Breast epithelium (tissue), 4 donors: ENCODE measurements around the gene MYO1B. TPM values are rescaled to one million over a fixed set of nuclear protein-coding genes. Genes with fewer than 3 reads are reported as not detected.

ENCODE experiments used
- DNase-seq, 2 donors: peaks; one replicate each; pipeline ENCODE4 v3.0.0-alpha.2; 2019; ENCODE audit warnings: low spot score in 2 of 2
- H3K27ac ChIP-seq, 2 donors: fragments of 200-600 bp; sonication (generic) in 1 of 2; one replicate each; pipeline ENCODE4 v1.5.1; 2016 to 2019; ENCODE audit warnings: mild to moderate bottlenecking in 1 of 2
- H3K27me3 ChIP-seq, 2 donors: fragments of 200-600 bp; sonication (generic) in 1 of 2; one replicate each; pipeline versions ENCODE4 v1.5.1 to v1.6.0; 2017 to 2019; ENCODE audit warnings: control low read depth in 1 of 2, mild to moderate bottlenecking in 1 of 2
- H3K36me3 ChIP-seq: fragments of 200-600 bp; one replicate; pipeline ENCODE4 v1.5.1; 2019
- H3K4me1 ChIP-seq, 2 donors: fragments of 200-600 bp; sonication (generic); one replicate each; pipeline ENCODE4 v1.5.1; 2016 to 2019; ENCODE audit warnings: control low read depth in 1 of 2
- H3K4me3 ChIP-seq, 3 donors: fragments of 200-600 bp; sonication (generic); 1 replicate in 2 of 3; 2 replicates in 1 of 3; pipeline ENCODE4 v1.5.1; 2016 to 2019; ENCODE audit warnings: mild to moderate bottlenecking in 3 of 3, moderate library complexity in 2 of 3
- H3K9me3 ChIP-seq, 2 donors: fragments of 200-600 bp; sonication (generic) in 1 of 2; one replicate each; pipeline ENCODE4 v1.5.1; 2016 to 2019; ENCODE audit warnings: control low read depth in 1 of 2
- CTCF ChIP-seq, 3 donors: fragments of 450-650 bp; IDR thresholded peaks; one replicate each; pipeline ENCODE4 v1.5.1; 2016 to 2017; ENCODE audit warnings: antibody characterized with exemption in 3 of 3, mild to moderate bottlenecking in 3 of 3, moderate library complexity in 3 of 3
- POLR2A ChIP-seq: fragments of 450-650 bp; IDR thresholded peaks from one replicate; pipeline ENCODE4 v1.6.1; 2016; ENCODE audit warnings: antibody characterized with exemption, mild to moderate bottlenecking, moderate library complexity
- POLR2AphosphoS5 ChIP-seq, 3 donors: sonication (generic); formaldehyde crosslinking; IDR thresholded peaks; one replicate each; pipeline ENCODE4 v1.6.1; 2017; ENCODE audit warnings: antibody characterized with exemption in 3 of 3
- intact Hi-C: fragments of 100-400 bp; cut with DNase I; formaldehyde crosslinking; loops from one replicate; pipeline ENCODE4 v1.15.1; 2023; ENCODE audit warnings: low total_unique reads
- total RNA-seq, 3 donors: library from RNA; depleted of rRNA; stranded (reverse); fragments of >200 nt; gene quantifications; one replicate each; pipeline ENCODE4 v1.1.0, GENCODE V29; 2016

Gene MYO1B
- total RNA-seq, 3 donors from 2014 or later, result 34.1 to 73.9 (median 63.9) TPM

GRCh38 chr2:191322828-191323506 is 77.8 kb downstream of the MYO1B start:
- H3K4me1 ChIP-seq, result peaks cover 0 to 5% of the 10 kb centered on the region in 2 donors
- no peaks in the 10 kb centered on the region for H3K27me3 ChIP-seq
- intact Hi-C loops, result no loop called here
- no peaks in the 10 kb centered on the region for H3K9me3 ChIP-seq
- H3K4me3 ChIP-seq, result no peak overlapping the region
- TF ChIP-seq POLR2A (no peak), CTCF (IDR thresholded peaks at IDR 0.05) (no peak), POLR2AphosphoS5 (IDR thresholded peaks at IDR 0.05) (no peak)
- no peak overlapping the region for H3K27ac ChIP-seq
- no peak for DNase-seq
- H3K36me3 ChIP-seq, result no peaks in the 10 kb centered on the region

GRCh38 chr2:191325651-191326365 is 80.6 kb downstream of the MYO1B start:
- Histone ChIP-seq H3K9me3 (no peaks in the 10 kb centered on the region), H3K27ac (no peak overlapping the region), H3K4me3 (no peak overlapping the region), H3K27me3 (no peaks in the 10 kb centered on the region), H3K4me1 (peaks cover 0 to 5% of the 10 kb centered on the region in 2 donors), H3K36me3 (no peaks in the 10 kb centered on the region)
- no peak for DNase-seq
- intact Hi-C loops, result no loop called here
- TF ChIP-seq CTCF (IDR thresholded peaks at IDR 0.05), result no peak
- TF ChIP-seq POLR2AphosphoS5 (IDR thresholded peaks at IDR 0.05), result no peak
- TF ChIP-seq POLR2A, result no peak

GRCh38 chr2:191327484-191327883 is 82.3 kb downstream of the MYO1B start:
- no peak for TF ChIP-seq CTCF (IDR thresholded peaks at IDR 0.05)
- no peak for TF ChIP-seq POLR2A
- TF ChIP-seq POLR2AphosphoS5 (IDR thresholded peaks at IDR 0.05), result no peak
- Histone ChIP-seq H3K27ac (no peak overlapping the region), H3K27me3 (no peaks in the 10 kb centered on the region), H3K36me3 (no peaks in the 10 kb centered on the region), H3K9me3 (no peaks in the 10 kb centered on the region), H3K4me3 (no peak overlapping the region), H3K4me1 (no peaks in the 10 kb centered on the region)
- no peak for DNase-seq
- intact Hi-C loops, result no loop called here

- Histone ChIP-seq H3K36me3 (no peaks in the 10 kb centered on the region), H3K27ac (no peak overlapping the region), H3K9me3 (no peaks in the 10 kb centered on the region), H3K4me1 (no peaks in the 10 kb centered on the region), H3K4me3 (no peak overlapping the region), H3K27me3 (no peaks in the 10 kb centered on the region)
- TF ChIP-seq POLR2AphosphoS5 (IDR thresholded peaks at IDR 0.05) (no peak), POLR2A (no peak), CTCF (IDR thresholded peaks at IDR 0.05) (no peak)
- intact Hi-C loops, result no loop called here
- DNase-seq, result no peak
These were observed 83.1 kb downstream of the MYO1B start for GRCh38 chr2:191328150-191328809.

GRCh38 chr2:191329841-191330240 is 84.6 kb downstream of the MYO1B start:
- intact Hi-C loops, result no loop called here
- no peaks in the 10 kb centered on the region for H3K9me3 ChIP-seq
- no peaks in the 10 kb centered on the region for H3K27me3 ChIP-seq
- no peaks in the 10 kb centered on the region for H3K36me3 ChIP-seq
- DNase-seq, result no peak
- H3K4me3 ChIP-seq, result no peak overlapping the region
- no peaks in the 10 kb centered on the region for H3K4me1 ChIP-seq
- TF ChIP-seq POLR2A (no peak), POLR2AphosphoS5 (IDR thresholded peaks at IDR 0.05) (no peak), CTCF (IDR thresholded peaks at IDR 0.05) (no peak)
- no peak overlapping the region for H3K27ac ChIP-seq
